Posterior vena cava (tissue), 2 donors: ENCODE data around the gene NF1. TPM values are rescaled to one million over a fixed set of nuclear protein-coding genes. Genes with fewer than 3 reads are reported as not detected.

Experiments used
- DNase-seq: peaks from one replicate; pipeline ENCODE4 v3.0.0-alpha.2; 2020; ENCODE audit warnings: low spot score
- intact Hi-C, 2 donors: fragments of 100-400 bp; cut with DNase I; formaldehyde crosslinking; loops; one replicate each; pipeline versions ENCODE4 v1.14.1 to v1.14.2; 2022 to 2023
- total RNA-seq, 2 donors: library from RNA; stranded (reverse); fragmentation: NEBNext Ultra II Directional; extraction: Animal tissue kit (Norgen Biotek cat#: 25700); gene quantifications; one replicate each; pipeline ENCODE4 v1.2.1, GENCODE V29; 2021
- donor health status: DM: yes; HTN: yes; CAD: no.
- donor health status: DM: yes; HTN: yes; CAD: no.

NF1 gene
- total RNA-seq, 2 donors from 2014 or later: 47.7 to 70.1 TPM

GRCh38 chr17:31389657-31390381 lies 295.0 kb downstream of the NF1 start:
- DNase-seq: no peak
- intact Hi-C loops: loop anchor here in 1 of 2 donors (10.0 kb wide), 1 partner anchor 55 kb away; no protein-coding TSS in a partner anchor

- intact Hi-C loops: no loop called here
- DNase-seq: no peak
These were observed 295.6 kb downstream of the NF1 start for GRCh38 chr17:31390426-31390747.

- intact Hi-C loops: no loop called here
- peak; percentile 78 for DNase-seq
These were observed 296.1 kb downstream of the NF1 start for GRCh38 chr17:31390748-31391495.

DNA sequence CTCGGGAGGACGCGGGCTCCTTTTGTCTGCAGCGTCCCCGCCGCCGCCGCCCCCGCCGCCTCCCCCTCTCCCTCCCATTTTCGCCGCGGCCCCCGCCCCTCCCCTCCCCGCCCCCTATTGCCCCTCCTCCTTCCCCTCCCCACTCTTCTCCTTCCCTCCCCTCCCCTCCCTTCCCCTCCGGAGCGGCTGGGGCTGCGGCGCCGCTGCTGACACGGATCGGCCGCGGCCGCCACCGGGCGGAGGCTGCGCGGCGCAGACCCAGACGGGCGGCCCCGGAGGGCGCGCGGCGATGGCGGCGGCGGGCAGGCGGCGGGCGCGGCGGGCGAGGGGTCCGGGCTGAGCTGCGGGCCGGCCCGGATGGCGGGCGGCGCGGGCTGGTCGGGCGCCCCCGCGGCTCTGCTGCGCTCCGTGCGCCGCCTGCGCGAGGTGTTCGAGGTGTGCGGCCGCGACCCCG lies 296.7 kb downstream of the NF1 start, which contains the start of gene RAB11FIP4:
TSS of gene RAB11FIP4 (plus strand) at position 180 of the 454 bp plus-strand sequence. CDS start at position 358, 178 bp downstream.
- intact Hi-C loops: no loop called here
- peak; percentile 78 for DNase-seq

DNA sequence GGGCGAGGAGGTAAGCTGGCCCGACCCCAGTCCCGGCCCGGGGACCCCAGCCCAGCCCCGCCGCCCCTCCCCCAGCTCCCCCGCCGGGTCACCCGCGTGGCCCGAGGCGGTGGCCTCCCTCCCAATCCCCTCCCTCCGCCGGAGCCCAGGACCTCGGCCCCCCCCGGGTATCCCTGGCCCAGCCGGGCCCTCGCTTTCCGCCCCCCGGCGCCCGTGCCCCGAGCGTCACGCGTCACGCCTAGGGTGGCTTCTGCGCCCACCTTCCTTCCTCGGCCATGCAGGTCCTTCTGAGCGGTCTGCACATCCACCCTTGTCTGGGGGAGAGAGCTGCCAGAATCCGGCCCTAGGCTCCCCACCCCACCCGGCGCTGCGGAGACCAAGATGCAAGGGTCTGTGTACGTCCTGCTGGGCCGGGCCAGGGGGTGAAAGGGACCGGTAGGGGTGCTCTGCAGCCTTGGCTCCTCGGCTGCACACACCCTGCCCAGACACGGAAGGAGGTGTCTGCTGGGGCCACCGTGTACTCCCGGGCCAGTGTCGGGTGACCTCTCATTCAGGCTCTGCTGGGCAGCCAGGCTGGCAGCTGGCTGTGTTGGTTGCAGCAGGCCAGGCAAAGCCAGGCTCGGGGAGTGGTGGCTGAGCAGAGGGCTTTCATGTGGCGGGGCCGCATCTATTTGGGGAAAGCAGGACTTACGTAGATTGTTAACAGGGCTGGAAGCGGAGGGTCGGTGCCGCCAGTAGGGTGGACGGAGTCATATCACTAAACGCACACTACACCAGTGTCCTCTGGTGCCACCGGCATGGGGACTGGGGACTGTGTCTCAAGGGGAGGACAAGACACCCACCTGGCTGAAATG lies 297.5 kb downstream of the NF1 start:
- intact Hi-C loops: no loop called here
- DNase-seq: peak; percentile 71

GRCh38 chr17:31392856-31393748 lies 298.3 kb downstream of the NF1 start:
- intact Hi-C loops: no loop called here

DNA sequence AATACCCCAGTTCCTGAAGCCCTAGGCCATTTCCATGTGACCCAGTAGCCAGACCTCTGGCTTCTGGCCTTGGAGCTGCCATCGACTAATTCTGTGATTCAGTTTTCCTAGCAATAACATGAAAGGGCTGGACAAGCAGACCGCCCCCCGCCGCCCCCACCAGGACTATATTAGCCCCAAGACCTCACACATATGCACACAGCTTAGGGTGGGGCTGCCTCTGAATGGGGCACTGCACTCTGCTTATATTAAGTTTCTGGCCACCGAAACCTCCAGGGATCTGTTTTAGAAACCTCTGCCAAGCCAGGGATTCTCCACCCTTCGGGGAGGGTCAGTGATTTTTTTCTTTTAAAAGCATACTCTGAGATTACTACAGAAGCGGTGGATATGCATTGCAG lies 299.0 kb downstream of the NF1 start:
- DNase-seq: peak; percentile 29
- intact Hi-C loops: no loop called here

More at GRCh38 chr17:31392856-31393748, 298.3 kb downstream of the NF1 start:
- DNase-seq: peak; percentile 34

- DNase-seq: peak; percentile 90
- intact Hi-C loops: no loop called here
These were observed 299.8 kb downstream of the NF1 start for GRCh38 chr17:31394544-31394943.

- intact Hi-C loops: no loop called here
- DNase-seq: peak; percentile 41
These were observed 302.6 kb downstream of the NF1 start for GRCh38 chr17:31397256-31397939.

GRCh38 chr17:31398381-31399311 lies 303.9 kb downstream of the NF1 start:
- intact Hi-C loops: no loop called here
- DNase-seq: peak; percentile 43

- intact Hi-C loops: no loop called here
- peak; percentile 60 for DNase-seq
These were observed 305.7 kb downstream of the NF1 start for GRCh38 chr17:31400481-31400950.

DNA sequence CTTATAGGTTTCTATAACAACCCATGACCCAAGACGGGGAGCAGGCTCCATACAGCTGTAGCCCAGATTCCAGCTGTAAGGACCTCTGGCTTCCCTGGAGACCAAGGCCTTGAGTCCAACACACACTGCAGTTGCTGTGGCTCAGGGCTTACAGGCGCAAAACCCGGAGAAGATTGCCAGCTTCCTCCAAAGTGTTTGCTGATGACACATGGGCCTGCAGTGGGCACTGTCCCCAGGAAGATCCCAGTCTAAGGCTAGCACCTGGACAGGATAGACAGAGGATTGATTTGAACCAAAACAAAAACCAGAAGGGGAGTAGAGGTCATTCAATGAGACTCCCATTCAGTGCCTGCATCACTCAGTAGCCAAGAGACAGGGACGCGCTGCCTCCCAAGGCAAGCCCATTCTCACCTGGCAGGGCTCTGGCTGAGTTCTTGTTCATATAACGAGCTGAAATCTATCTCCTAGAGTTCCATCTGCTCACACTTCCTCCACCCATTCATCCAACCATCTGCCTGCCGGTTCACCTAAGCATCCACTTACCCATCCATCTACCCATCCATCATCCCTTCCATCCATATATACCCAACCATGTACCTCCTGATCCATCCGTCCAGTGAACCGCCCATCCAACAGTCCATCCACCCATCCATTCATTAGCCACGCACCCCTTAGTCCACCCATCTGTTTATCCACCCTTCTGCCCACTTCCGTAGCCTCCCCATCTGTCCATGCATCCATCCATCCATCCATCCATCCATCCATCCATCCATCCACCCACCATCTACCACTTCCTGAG lies 306.9 kb downstream of the NF1 start:
- peak; percentile 51 for DNase-seq
- intact Hi-C loops: no loop called here

DNA sequence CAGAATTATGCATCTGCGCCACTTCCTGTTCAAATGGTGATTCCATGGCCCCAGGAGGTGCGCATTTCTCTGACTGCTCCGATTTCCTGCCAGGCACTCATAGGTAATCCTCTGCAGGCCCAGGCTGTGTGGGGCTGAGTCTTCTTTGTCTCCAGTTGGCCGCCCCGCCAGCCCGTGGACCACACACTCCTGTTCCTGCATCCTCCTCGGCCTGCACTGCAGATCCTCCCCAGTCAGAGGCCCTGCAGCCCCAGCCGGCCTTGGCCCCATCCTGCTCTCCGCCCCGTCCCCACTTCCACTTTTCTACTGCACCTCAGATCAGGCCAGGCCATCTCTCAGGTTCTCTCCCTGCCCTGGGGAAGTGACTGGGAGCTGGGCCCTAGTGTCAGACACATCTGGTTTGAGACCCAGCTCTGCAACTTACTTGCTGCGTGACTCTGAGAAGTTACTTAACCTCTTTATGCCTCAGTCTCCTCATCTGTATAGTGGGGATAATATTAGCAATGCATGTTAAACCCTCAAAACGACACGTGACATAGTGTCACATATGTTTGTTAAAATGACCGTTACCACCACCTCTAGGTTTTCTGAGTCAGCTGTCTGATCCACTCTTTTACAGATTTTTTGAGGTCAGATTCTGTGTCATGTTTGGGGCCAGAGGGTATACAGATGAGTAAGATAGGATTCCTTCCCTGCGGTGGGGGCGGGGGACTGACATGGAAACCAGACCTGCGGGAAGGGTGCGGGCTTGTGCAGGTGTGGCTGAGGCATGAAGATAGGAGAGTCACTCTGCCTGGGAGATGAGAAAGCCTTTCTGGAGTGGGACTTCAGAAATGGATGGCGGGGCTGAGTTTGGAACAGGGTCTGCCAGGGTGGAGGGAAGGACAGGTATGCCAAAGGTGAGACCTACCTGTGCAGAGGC lies 309.5 kb downstream of the NF1 start:
- intact Hi-C loops: no loop called here
- DNase-seq: peak; percentile 67

- peak; percentile 68 for DNase-seq
- intact Hi-C loops: no loop called here
These were observed 311.2 kb downstream of the NF1 start for GRCh38 chr17:31405890-31406371.

DNA sequence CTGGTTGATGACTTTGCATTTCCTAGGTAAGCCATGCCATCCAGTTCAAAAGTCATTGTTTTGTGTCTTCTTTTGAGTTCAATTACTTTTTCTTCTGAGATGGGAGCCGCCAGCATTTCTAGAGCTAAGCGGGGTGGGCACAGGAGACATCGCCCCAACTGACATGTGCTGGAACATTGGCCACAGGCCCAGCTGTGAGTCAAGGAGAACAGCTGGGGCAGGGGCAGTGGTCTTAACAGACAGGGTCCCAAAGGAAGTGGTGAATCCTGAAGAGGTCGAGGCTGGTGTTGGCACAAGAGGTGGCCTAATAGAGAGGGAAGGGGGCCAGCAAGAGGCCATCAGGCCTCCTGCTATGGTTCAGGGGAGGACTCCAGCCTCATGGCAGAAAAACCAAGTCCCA lies 313.8 kb downstream of the NF1 start:
- intact Hi-C loops: no loop called here
- peak; percentile 38 for DNase-seq
